Measurements from ENCODE around the gene MBD3L2.
A peak's percentile ranks its signal among the peaks of the same experiment; 100 is the strongest.
"Not testable (repeated sequence)": the region's sequence is repeated elsewhere in the genome, so short reads cannot be mapped to it uniquely, and the experiment has no call there.

The MBD3L2 gene

DNA sequence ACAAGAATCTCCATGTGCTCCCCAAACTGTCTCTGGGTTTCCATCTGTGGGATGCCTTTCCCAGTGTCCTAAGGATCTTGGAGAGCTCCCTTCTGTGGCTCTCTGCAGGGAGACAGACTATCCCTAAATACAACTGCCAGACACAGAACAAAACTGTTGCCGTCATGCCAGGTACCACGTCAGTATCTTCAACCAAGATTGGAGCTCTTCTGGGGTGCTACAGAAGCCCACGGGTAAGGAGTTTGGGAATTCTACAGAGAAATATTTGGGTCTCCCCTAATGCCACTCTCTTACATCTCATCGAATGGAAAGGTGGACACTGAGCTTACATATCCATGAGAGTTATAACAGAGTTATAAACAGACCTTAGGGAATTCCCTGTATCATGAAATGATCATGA lies 14.2 kb downstream of the MBD3L2 start:
- no peak overlapping the region for H3K27ac ChIP-seq

DNA sequence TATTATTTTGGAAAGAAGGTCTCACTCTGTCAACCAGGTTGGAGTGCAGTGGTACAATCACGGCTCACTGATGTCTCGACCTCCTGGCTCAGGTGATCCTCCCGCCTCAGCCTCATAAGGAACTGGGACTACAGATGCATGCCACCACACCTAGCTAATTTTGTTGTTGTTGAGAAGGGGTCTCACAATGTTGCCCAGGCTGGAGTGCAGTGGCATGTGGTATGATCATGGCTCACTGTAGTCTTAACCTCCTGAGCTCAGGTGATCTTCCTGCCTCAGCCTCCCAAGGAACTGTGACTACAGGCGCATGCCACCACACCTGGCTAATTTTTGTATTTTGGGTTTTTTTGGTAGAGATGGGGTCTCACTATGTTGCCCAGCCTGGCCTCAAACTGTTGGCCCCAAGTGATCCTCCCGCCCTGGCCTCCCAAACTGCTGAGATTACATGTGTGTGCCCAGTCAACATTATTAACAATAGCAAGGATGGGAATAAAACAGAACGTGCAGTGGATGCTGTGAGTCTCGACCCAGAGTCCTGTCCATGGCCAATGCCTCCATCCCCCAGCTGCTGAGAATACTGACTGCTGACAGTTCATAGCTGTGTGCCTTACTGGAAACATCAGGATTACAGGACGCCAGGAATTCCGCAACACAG lies 14.8 kb downstream of the MBD3L2 start:
- TF ChIP-seq, protein P1, sequence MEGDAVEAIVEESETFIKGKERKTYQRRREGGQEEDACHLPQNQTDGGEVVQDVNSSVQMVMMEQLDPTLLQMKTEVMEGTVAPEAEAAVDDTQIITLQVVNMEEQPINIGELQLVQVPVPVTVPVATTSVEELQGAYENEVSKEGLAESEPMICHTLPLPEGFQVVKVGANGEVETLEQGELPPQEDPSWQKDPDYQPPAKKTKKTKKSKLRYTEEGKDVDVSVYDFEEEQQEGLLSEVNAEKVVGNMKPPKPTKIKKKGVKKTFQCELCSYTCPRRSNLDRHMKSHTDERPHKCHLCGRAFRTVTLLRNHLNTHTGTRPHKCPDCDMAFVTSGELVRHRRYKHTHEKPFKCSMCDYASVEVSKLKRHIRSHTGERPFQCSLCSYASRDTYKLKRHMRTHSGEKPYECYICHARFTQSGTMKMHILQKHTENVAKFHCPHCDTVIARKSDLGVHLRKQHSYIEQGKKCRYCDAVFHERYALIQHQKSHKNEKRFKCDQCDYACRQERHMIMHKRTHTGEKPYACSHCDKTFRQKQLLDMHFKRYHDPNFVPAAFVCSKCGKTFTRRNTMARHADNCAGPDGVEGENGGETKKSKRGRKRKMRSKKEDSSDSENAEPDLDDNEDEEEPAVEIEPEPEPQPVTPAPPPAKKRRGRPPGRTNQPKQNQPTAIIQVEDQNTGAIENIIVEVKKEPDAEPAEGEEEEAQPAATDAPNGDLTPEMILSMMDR (conservative IDR thresholded peaks at IDR 0.05) = no peak

More for the DNA sequence above, 14.2 kb downstream of the MBD3L2 start:
- TF ChIP-seq, protein P1 (conservative IDR thresholded peaks at IDR 0.05) = no peak

DNA sequence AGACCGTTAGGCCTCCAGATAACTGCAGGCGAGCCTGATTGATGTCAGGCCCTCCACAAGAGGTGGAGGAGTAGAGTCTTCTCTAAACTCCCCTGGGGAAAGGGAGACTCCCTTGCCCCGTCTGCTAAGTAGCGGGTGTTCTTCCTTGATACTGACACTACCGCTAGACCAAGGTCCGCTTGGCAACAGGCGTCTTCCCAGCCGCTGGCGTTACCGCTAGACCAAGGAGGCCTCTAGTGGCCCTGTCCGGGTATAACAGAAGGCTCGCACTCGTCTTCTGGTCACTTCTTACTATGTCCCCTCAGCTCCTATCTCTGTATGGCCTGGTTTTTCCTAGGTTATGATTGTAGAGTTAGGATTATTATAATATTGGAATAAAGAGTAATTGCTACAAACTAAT lies 18.0 kb downstream of the MBD3L2 start:
- not testable (repeated sequence) for H3K27ac ChIP-seq
- TF ChIP-seq, protein P1 (conservative IDR thresholded peaks at IDR 0.05) = peak; percentile 26; the same call in 1 of the 2 replicates

More for the DNA sequence above, 14.8 kb downstream of the MBD3L2 start:
- H3K27ac ChIP-seq = no peak overlapping the region

DNA sequence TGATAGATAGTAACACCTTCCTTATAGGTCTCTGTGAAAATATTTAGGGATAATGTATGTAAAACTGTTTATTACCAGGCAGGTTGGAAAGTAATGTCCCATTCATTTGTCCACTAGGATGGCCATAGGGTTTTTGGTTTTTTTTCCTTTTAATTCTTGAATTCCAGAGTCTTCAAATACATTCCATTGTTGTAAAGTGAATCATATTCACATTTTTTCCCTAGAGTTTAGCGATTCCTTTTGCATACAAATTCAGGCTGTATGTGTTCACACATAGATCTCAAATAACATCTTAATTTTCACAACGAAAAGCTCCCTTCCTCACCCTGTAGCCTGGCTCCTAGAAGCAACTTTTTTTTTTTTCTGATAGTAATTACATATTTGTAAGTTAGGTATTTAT lies 18.6 kb downstream of the MBD3L2 start:
- TF ChIP-seq, protein P1 (conservative IDR thresholded peaks at IDR 0.05) = no peak
- H3K27ac ChIP-seq = no peak overlapping the region

DNA sequence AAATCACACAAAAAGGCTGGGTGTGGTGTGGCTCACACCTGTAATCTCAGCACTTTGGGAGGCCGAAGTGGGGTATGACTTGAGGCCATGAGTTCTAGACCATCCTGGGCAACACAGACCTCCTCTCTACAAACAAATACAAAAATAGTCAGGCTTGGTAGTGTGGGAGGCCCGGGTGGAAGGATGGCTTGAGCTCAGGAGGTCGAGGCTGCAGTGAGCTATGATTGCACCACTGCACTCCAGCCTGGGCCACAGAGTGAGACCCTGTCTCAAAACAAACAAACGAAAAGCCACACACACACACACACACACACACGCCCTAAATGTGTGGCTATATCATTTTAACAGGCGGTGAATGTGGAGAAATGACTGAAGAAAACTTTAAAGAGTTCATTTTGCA lies 19.5 kb downstream of the MBD3L2 start:
- TF ChIP-seq, protein P1 (conservative IDR thresholded peaks at IDR 0.05) = no peak
- peak overlapping the region; percentile 69; the same call in 1 of the 2 replicates for H3K27ac ChIP-seq

DNA sequence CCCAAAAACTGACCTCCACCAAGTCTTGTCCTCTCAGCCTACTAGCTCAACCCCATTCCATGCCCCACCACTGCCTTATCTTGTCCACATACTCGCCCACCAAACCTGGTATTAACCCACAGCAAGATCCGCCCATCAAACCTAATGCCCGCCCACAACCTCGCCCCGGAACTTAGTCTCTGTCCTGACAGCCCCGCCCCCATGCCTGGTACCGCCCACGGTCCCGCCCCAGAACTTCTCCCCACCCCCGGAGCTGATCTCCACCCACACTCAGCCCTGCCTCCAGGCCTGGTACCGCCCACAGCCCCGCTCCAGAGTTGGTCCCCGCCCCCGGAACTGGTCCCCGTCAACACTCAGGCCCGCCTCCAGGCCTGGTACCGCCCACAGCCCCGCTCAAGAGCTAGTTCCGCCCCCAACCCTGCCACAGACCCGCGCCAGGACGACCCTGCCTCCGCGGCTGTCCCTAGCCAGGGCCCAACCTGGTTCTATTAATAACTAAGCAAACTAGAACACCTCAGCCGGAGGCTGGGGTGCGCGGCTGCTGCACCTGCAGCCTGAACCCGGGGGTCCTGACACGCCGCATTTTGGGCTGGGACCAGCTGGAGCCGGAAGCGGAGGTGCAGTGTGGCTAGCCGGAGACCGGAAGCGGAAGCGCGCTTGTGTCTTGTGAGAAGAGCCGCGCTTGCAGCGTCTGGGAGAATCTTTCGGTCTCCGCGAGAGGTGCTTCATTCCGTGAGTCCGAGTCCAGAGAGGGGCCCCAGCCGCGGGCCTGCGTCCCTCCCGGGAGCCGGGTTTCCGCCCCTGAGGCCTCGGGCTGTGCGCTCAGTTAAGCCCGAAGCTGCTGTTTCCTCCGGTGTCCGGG lies 20.2 kb downstream of the MBD3L2 start, which contains the start of gene ZNF557:
ZNF557 (plus strand) TSS at position 662 of the 862 bp plus-strand sequence. CDS start 5,372 bp downstream, outside the sequence.
- H3K27ac ChIP-seq = peak within 1 kb of the TSS; percentile 69
- TF ChIP-seq, protein P1 (conservative IDR thresholded peaks at IDR 0.05) = no peak

DNA sequence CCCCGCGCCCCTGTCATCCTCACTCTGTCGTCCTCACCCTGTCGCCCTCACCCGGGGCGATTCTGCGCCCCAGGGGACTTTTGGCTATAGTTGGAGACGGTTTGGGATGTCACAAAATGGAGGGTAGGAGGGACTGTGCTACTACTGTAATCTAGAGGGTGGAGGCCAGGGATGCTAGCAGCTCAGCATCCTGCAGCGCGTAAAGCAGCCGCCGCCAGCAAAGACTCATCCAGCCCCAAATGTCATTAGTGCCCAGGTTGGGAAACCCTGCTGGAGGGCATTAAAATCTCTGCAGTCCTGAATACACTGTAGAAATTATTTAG lies 20.7 kb downstream of the MBD3L2 start:
- TF ChIP-seq, protein P1 (conservative IDR thresholded peaks at IDR 0.05) = no peak

More for the DNA sequence above, 20.7 kb downstream of the MBD3L2 start:
- H3K27ac ChIP-seq = peak overlapping the region; percentile 69
